Glomerular visceral epithelial cell (primary cell): ENCODE results near the gene PDP2.

Experiments
- DNase-seq: peaks from one replicate; pipeline ENCODE4 v3.0.0-alpha.2; 2016; ENCODE audit errors: extremely low spot score

Gene PDP2

DNA sequence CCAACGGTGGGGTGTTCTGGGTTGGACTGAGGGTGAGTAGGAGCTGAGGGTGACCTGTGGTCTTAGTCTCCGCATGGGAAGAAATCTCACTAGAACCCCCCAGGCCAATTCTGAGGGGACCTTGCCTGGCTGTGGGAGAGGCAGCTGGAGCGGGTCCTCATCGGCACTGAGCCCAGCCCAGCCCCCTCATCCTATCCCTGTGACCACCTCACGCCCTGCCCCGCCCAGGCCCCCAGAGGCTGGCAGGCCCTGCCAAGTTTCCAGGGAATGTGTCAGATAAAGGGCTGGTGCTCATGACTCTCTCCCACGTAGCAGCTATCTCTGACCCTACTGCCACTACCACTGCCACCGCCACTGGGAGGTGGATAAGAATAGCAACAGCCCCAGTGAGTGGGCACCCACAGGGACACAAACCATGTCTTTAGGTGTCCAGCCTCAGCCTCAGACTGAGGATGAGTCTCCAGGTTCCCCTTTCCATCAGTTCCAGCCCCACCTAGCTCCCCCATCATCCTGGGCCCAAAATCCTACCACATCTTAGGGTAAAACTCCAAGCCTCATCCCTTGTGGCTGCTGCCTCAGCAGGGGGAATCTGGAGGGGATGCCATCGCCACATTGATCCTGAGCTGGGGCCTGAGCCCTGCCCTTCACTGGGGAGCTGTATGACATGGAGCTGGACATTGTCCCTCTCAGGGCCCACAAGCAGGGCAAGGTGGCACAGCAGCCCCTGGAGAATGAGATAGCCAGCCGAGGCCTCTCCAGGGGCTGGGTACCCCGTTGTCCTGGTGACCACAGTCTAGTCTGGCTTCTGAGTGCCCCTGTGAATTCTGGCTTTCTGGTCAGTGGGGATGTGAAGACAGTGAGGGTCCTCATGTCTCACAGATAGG is 23.5 kb downstream of the PDP2 start:
- DNase-seq, result no peak

GRCh38 chr16:66904428-66904845 is 24.1 kb downstream of the PDP2 start:
- no peak for DNase-seq

- no peak for DNase-seq
Observed at GRCh38 chr16:66904846-66905632, 24.7 kb downstream of the PDP2 start.

DNA sequence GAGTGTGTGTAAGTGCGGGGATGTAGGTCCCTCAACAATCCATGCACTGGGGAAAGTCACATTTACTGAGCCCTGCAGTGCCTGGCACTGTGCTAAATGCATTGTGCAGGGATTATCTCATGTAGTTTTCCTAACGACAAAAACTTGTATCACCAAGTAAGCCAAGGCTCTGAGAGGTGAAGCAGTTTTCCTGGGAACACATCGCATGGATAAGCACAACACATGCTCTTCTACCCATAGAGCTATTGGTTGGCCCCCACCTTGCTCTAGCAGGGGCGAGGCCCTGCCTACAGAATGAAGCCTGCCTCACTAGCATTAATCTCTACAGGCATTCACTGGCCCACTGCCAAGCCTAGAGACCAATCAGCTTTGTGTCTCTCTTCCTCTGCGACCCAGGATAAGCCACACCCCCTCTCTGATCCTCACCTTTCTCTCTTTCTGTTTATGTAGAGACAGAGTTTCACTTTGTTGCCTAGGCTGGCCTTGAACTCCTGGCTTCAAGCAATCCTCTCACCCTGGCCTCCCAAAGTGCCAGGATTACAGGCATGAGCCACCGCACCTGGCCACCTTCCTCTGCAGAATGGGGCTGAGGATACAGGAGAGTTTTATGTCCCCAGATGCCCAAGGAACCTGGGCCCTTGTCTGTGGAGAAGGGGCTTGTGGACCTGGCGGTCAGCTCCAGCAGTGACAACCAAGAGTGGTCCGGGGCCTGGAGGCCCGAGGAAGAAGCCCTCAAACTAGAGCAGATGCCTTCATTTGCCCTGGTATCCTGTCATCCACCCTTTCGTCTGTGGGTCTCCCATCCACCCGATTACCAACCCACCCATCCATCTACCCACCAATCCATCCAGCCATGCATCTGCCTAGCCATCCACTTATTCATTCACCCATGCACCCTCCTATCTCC is 25.6 kb downstream of the PDP2 start:
- no peak for DNase-seq

DNA sequence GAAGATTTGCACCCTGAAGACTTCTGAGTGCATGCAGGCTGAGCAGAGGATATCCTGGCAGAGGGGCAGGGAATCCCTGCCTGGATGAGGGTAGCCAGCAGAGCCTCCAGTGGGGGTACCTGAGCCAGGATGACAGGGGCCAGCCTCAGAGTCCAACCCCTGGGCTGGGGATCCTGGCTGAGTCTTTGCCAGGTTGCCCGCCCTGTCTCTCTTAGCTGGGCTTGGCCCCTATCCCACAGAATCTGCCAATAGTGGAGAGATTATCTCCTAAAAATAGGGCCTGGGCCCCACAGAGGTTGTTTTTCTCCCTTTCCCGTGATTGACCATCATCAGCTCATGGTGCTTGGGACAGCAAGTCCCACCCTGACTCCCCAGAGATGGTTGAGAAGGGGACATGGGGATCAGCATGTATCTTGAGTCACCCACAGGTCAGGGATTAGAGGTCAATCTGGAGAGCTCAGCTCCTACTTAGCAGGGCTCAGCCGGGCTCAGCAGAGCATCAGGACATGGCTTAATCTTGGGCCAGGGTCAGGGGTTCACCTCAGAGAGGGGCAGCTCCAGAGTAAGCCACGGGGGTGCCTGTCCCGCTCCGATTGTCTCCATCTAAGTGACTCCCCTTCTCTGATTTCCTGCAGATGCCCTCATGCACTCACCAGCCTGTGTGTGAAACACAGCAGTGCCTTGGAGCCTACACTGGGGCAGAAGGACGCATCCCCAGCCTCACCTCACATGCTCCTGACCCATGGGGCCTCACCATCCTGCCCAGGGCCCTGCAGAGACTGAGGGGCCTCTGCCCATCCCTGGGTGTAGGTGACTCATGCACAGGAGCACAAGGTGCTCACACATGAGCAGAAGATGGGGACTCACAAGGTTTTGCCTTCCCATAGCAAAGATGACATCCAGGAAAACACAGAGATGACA is 26.9 kb downstream of the PDP2 start:
- no peak for DNase-seq

DNA sequence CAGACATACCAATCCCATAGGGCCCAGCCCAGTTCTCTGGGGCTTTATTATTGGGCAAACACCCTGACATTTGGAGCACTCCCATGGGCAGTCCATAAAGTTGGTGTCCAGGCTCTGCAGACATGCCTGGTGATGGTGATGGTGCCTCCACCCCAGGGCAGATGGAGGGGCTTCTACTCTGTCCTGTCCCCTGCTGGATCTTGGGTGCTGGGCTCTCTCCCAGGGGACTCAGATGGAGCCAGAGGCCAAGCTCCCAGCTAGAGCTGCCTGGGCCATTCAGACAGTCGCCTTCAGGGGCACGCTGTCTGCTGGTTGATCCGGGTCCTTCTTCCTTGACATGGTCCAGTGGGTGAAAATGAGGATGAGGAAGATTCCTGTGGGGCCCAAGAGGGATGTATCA is 27.8 kb downstream of the PDP2 start:
- no peak for DNase-seq

- no peak for DNase-seq
Observed at GRCh38 chr16:66908762-66909559, 28.6 kb downstream of the PDP2 start.

- no peak for DNase-seq
Observed at GRCh38 chr16:66910175-66910940, 30.0 kb downstream of the PDP2 start.

- DNase-seq, result no peak
Observed at GRCh38 chr16:66911112-66911511, 30.8 kb downstream of the PDP2 start.

GRCh38 chr16:66911801-66912200 is 31.5 kb downstream of the PDP2 start:
- no peak for DNase-seq

DNA sequence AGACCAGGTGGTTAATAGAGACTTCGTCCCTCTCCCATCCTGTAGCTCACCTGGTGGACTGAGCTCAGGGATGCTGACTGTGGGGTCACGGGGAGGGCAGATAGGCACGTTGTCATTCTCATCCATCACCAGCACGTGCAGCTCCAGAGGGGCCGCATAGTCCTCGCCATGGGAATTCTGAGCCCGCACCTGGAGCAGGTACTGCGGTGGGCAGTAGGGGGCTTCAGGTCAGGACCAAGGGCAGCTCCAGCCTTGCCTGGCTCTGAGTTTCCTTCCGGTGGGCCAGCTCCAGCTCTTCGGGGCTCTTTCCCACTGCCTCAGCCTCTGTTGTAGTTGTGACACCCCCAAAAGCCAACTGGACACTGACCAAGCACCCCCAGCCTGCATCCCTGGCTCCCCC is 32.8 kb downstream of the PDP2 start:
- DNase-seq, result no peak

DNA sequence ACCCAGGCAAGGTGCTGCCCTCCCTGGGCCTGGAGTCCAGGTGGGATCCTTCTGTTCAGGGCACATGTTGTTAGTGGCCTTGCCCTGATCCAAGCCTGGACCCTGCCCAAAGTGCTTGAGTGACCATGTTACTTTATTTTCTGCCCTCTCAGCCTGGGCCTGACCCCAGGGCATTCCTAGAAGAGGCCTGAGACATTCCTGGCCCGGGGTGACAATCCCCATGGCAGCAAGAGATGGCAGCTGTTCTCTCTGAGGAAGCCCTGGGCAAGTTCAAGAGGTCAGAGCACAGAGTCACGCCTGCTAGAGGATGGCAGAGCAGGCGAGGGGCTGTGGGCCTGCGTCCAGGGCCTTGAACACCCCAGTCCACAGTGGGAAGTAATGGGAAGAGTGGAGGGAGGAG is 33.4 kb downstream of the PDP2 start:
- no peak for DNase-seq

DNA sequence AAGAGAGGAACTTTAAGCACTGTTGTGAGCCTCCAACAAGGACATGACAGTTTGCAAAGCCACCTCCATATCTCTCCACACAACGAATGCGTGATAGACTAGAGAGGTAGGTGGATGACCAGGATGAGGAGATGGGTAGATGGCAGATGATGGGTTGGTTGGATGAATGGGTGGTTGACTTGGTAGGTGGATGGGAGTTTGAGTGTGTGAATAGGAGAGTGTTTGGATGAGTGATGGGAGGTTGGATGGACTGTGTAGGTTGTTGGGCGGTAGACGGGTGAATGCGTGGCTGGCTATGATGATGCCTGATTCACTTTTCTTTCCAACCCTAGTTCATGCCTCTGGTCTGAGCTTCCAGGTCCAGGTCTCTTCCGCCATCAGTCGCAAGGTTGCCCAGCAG is 34.2 kb downstream of the PDP2 start:
- DNase-seq, result no peak

GRCh38 chr16:66915041-66915440 is 34.7 kb downstream of the PDP2 start:
- DNase-seq, result no peak

- DNase-seq, result no peak
Observed at GRCh38 chr16:66916518-66916917, 36.2 kb downstream of the PDP2 start.

- DNase-seq, result no peak
Observed at GRCh38 chr16:66917741-66918140, 37.4 kb downstream of the PDP2 start.

DNA sequence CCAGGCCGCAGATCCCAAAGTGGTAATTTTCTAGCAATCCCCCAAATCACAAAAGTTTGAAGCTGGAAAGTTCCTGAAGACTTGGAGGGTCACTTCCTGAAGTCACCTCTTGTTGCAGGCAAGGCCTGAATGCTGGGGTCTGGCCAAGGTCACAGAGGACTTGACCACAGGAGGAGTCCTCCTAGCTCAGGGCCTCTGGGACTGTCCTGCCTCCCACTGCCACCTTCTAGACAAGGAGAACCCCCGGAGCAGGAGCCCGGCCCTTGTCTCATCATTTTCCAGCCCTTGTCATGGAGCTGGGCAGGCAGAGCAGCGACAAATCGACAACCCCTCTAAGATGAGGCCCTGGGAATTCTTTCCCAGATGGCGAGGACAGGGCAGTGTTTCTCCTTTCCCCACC is 38.0 kb downstream of the PDP2 start:
- no peak for DNase-seq

- peak; percentile 91 for DNase-seq
Observed at GRCh38 chr16:66918803-66919568, 38.7 kb downstream of the PDP2 start, which contains the start of gene CDH16. CDH16 (minus strand) TSS chr16:66918885; CDS start chr16:66918065, 820 bp downstream.
